NCI-H69 (cell line): ENCODE data around the gene ZNF490.
"Not testable (repeated sequence)": the region's sequence is repeated elsewhere in the genome, so short reads cannot be mapped to it uniquely, and the experiment has no call there.

Experiments
- DNase-seq: peaks from one replicate; lab custom pipeline; 2025; lab: John Stamatoyannopoulos, UW

The ZNF490 gene

GRCh38 chr19:12610540-12611360 lies at the start of gene ZNF490, which contains the start of gene ZNF791:
Gene ZNF490, minus strand, starts transcription at chr19:12610813. Its CDS starts 133 bp downstream, at chr19:12610680.
Gene ZNF791, plus strand, starts transcription at chr19:12610920. Its CDS starts 160 bp downstream, at chr19:12611080.
- peak; percentile 99 for DNase-seq

- DNase-seq = no peak
Observed at GRCh38 chr19:12657966-12658365, 47.4 kb upstream of the ZNF490 start.

GRCh38 chr19:12656899-12657571 lies 46.4 kb upstream of the ZNF490 start:
- peak; percentile 14 for DNase-seq

GRCh38 chr19:12655546-12655945 lies 44.9 kb upstream of the ZNF490 start:
- DNase-seq = no peak

GRCh38 chr19:12652219-12652618 lies 41.6 kb upstream of the ZNF490 start:
- DNase-seq = no peak

- DNase-seq = no peak
Observed at GRCh38 chr19:12649941-12650340, 39.3 kb upstream of the ZNF490 start.

GRCh38 chr19:12648088-12648487 lies 37.5 kb upstream of the ZNF490 start:
- no peak for DNase-seq

- peak; percentile 86 for DNase-seq
Observed at GRCh38 chr19:12647490-12648071, 37.0 kb upstream of the ZNF490 start.

GRCh38 chr19:12647047-12647446 lies 36.4 kb upstream of the ZNF490 start:
- DNase-seq = no peak

GRCh38 chr19:12646551-12646950 lies 35.9 kb upstream of the ZNF490 start:
- DNase-seq = no peak

- not testable (repeated sequence) for DNase-seq
Observed at GRCh38 chr19:12643716-12644115, 33.1 kb upstream of the ZNF490 start.

GRCh38 chr19:12642506-12642905 lies 31.9 kb upstream of the ZNF490 start:
- no peak for DNase-seq

GRCh38 chr19:12641456-12641855 lies 30.8 kb upstream of the ZNF490 start:
- no peak for DNase-seq

GRCh38 chr19:12639901-12640613 lies 29.4 kb upstream of the ZNF490 start:
- peak; percentile 86 for DNase-seq

GRCh38 chr19:12638611-12639182 lies 28.1 kb upstream of the ZNF490 start:
- DNase-seq = no peak

- no peak for DNase-seq
Observed at GRCh38 chr19:12636631-12637030, 26.0 kb upstream of the ZNF490 start.

GRCh38 chr19:12629215-12629614 lies 18.6 kb upstream of the ZNF490 start:
- DNase-seq = no peak

- DNase-seq = no peak
Observed at GRCh38 chr19:12628040-12629022, 17.7 kb upstream of the ZNF490 start.

- no peak for DNase-seq
Observed at GRCh38 chr19:12626958-12627357, 16.3 kb upstream of the ZNF490 start.

GRCh38 chr19:12623361-12624031 lies 12.9 kb upstream of the ZNF490 start:
- no peak for DNase-seq
